HL-60 (cell line): Measurements from ENCODE around the gene CEBPE.

Experiments
- DNase-seq, 2 experiments: peaks; one replicate each; pipeline ENCODE4 v3.0.0-alpha.2; 2010 to 2020; ENCODE audit warnings: low read depth in 1 of 2, low spot score in 1 of 2
- H3K27ac ChIP-seq: fragments of 250-450 bp; sonication (Bioruptor Pico); replicated peaks from 2 replicates; pipeline ENCODE4 v1.5.1; 2020; ENCODE audit warnings: mild to moderate bottlenecking, moderate library complexity
- H3K27me3 ChIP-seq: fragments of 250-450 bp; sonication (Bioruptor Pico); 2 replicates; pipeline ENCODE4 v1.5.1; 2021; ENCODE audit warnings: mild to moderate bottlenecking, moderate library complexity; ENCODE audit not compliant: insufficient read depth, poor library complexity, severe bottlenecking
- H3K4me3 ChIP-seq: replicated peaks from 2 replicates; pipeline ENCODE4 v1.5.1; 2011; ENCODE audit warnings: mild to moderate bottlenecking, control low read depth, low read length; ENCODE audit not compliant: insufficient read depth
- GABPA ChIP-seq: IDR thresholded peaks from 2 replicates; pipeline ENCODE4 v1.6.1; 2012; ENCODE audit warnings: low read depth
- POLR2AphosphoS5 ChIP-seq: IDR thresholded peaks from 2 replicates; pipeline ENCODE4 v1.6.1; 2012; ENCODE audit warnings: low read depth
- REST ChIP-seq: IDR thresholded peaks from 2 replicates; pipeline ENCODE4 v1.6.1; 2012; ENCODE audit warnings: low read depth; ENCODE audit not compliant: insufficient replicate concordance
- SPI1 ChIP-seq: IDR thresholded peaks from 2 replicates; pipeline ENCODE4 v1.6.1; 2012; ENCODE audit warnings: low read depth, mild to moderate bottlenecking, borderline replicate concordance
- long read RNA-seq: library from polyadenylated mRNA; unstranded; transcript quantifications from one replicate; pipeline ENCODE4 v2.0.0, GENCODE V29; 2020
- TF ChIP-seq, protein P1 (sequence below): IDR thresholded peaks from one replicate; pipeline ENCODE4 v1.5.1; 2011; ENCODE audit warnings: low read length, control low read depth, inconsistent platforms; ENCODE audit not compliant: insufficient read depth

CEBPE gene
- long read RNA-seq, transcript CEBPE-201 (2 exons, 1,554 nt): major isoform, 35 of 38 reads
- long read RNA-seq, partial matches to known transcripts: 1 of 38 reads
- long read RNA-seq, other reads (novel, unspliced or antisense): 2 of 38 reads

DNA sequence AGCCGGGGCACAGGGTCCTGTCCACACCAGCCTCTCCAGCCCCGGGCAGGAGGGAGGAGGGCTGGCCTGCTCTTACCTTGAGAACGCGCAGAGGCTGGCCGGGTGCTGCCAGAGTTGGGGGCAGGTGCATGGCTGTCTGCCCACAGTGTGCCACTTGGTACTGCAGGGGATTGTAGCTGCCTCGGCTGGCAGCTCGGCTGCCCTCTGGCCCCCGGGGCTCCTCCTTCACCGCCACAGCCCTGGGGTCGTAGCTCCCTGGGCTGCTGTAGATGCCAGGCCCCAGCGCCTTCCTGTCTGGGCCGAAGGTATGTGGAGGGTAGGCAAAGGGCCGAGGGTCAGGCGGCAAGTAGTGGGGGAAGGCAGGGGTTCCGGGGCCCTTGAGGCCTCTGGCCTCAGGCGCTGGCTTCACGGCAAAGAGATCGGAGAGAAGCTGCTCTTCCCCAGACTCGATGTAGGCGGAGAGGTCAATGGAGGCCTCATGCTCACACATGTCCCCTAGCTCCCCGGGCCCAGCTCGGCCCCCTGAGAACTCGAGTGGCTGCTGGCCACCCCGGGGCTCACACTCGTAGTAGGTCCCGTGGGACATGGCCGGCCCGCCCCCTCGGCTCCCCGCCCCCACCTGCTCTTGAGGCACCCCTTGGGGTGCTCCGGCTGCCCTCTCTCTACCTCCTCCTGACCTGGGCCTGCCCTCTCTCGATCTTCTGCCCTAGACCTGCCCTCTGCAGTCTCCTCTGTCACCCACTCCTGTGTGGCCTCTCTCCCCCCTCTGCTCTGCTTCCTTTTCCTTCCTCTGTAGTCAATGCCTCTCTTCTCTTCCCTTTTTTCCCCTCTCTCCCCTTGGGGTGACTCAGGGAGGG lies at the start of gene CEBPE:
CEBPE (minus strand) TSS at position 750 of the 857 bp plus-strand sequence; CDS start at position 586, 164 bp downstream.
- DNase-seq: peak; percentile 95 to 96
- H3K27ac ChIP-seq: peak within 1 kb of the TSS; percentile 99
- TF ChIP-seq POLR2AphosphoS5 (peak; percentile 80), REST (peak; percentile 53), GABPA (no peak), SPI1 (peak; percentile 93)
- H3K4me3 ChIP-seq: peak within 1 kb of the TSS; percentile 71
- H3K27me3 ChIP-seq: no peaks in the 10 kb centered on the region

GRCh38 chr14:23168246-23168645 lies 49.2 kb upstream of the CEBPE start:
- TF ChIP-seq, protein P1, sequence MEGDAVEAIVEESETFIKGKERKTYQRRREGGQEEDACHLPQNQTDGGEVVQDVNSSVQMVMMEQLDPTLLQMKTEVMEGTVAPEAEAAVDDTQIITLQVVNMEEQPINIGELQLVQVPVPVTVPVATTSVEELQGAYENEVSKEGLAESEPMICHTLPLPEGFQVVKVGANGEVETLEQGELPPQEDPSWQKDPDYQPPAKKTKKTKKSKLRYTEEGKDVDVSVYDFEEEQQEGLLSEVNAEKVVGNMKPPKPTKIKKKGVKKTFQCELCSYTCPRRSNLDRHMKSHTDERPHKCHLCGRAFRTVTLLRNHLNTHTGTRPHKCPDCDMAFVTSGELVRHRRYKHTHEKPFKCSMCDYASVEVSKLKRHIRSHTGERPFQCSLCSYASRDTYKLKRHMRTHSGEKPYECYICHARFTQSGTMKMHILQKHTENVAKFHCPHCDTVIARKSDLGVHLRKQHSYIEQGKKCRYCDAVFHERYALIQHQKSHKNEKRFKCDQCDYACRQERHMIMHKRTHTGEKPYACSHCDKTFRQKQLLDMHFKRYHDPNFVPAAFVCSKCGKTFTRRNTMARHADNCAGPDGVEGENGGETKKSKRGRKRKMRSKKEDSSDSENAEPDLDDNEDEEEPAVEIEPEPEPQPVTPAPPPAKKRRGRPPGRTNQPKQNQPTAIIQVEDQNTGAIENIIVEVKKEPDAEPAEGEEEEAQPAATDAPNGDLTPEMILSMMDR: no peak
- Histone ChIP-seq H3K4me3 (no peak overlapping the region), H3K27me3 (no peaks in the 10 kb centered on the region), H3K27ac (no peak overlapping the region)
- no peak for DNase-seq

GRCh38 chr14:23167116-23167847 lies 48.2 kb upstream of the CEBPE start:
- H3K27me3 ChIP-seq: no peaks in the 10 kb centered on the region
- no peak for TF ChIP-seq POLR2AphosphoS5
- TF ChIP-seq SPI1: no peak
- no peak for TF ChIP-seq GABPA
- TF ChIP-seq, protein P1: no peak
- no peak overlapping the region for H3K4me3 ChIP-seq
- no peak overlapping the region for H3K27ac ChIP-seq
- DNase-seq: no peak

GRCh38 chr14:23164949-23165348 lies 45.9 kb upstream of the CEBPE start:
- no peak for TF ChIP-seq GABPA
- no peak for TF ChIP-seq SPI1
- TF ChIP-seq, protein P1: no peak
- no peak for TF ChIP-seq REST
- no peak for TF ChIP-seq POLR2AphosphoS5
- DNase-seq: no peak
- Histone ChIP-seq H3K4me3 (no peak overlapping the region), H3K27me3 (no peaks in the 10 kb centered on the region), H3K27ac (no peak overlapping the region)
